Non-pigmented ciliary epithelial cell (primary cell): ENCODE measurements around the gene PMF1.
"Not testable (repeated sequence)": the region's sequence is repeated elsewhere in the genome, so short reads cannot be mapped to it uniquely, and the experiment has no call there.

ENCODE experiments used
- DNase-seq: peaks from one replicate; pipeline ENCODE4 v3.0.0-alpha.2; 2010; ENCODE audit warnings: low read depth

PMF1 gene, protein sequence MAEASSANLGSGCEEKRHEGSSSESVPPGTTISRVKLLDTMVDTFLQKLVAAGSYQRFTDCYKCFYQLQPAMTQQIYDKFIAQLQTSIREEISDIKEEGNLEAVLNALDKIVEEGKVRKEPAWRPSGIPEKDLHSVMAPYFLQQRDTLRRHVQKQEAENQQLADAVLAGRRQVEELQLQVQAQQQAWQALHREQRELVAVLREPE

DNA sequence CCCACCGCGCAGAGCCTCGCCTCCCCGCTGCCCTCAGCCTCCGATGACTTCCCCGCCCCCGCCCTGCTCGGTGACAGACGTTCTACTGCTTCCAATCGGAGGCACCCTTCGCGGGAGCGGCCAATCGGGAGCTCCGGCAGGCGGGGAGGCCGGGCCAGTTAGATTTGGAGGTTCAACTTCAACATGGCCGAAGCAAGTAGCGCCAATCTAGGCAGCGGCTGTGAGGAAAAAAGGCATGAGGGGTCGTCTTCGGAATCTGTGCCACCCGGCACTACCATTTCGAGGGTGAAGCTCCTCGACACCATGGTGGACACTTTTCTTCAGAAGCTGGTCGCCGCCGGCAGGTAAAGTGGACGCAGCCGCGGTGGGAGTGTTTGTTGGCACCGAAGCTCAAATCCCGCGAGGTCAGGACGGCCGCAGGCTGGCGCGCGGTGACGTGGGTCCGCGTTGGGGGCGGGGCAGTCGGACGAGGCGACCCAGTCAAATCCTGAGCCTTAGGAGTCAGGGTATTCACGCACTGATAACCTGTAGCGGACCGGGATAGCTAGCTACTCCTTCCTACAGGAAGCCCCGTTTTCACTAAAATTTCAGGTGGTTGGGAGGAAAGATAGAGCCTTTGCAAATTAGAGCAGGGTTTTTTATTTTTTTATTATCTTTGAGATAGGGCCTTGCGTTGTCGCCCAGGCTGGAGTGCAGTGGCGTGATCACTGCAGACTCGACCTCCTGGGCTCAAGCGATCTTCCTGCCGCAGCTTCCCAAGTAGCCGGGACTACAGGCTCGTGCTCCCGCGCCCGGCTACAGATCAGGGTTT lies at the start of gene PMF1:
TSS of gene PMF1 (plus strand) at position 175 of the 811 bp plus-strand sequence. CDS start at position 184, 9 bp downstream.
- DNase-seq = peak; percentile 79

DNA sequence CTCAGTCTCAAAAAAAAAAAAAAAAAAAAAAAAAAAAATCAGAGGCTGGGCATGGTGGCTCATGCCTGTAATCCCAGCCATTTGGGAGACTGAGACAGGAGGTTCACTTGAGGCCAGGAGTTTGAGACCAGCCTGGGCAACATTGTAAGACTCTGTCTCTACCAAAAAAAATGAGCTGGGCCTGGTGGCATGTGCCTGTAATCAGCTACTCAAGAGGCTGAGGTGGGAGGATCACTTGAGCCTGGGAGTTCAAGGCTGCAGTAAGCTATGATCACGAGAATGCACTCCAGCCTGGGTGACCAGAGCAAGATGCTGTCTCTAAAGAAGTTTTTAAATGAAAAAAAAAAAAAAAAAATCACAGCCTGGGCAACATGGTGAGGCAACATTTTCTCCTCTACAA lies 49.1 kb upstream of the PMF1 start:
- no peak for DNase-seq

DNA sequence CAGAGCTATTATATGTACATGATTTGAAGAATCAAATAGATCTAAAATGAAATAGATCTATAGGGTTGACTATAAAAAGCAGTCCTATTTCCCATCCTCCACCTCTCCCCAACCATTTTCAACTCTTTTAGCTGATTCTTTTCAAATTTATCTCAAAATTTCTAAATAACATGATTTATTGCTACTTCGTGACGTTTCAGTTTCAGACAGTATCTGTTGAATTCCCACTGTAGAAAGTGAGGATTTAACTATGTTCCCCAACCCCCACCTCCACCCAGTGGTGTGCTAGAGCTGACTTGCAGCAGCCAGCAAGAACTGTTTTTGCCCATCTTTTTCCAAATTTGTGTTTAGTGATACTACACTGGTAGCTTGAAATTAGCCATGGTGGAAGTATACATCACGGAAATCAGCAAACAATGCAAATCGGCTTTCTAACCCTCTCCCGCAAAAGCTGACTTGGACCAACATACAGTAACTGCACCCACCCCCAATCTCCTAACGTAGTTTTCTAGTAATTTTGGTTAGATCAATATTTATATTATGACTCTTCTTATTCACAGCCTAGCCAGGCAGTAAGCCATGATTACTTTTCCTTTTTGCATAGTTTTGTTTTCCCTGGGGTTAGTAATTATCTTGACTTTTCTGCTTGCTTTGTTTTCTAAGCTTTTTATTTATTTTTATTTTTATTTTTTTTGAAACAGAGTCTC lies 48.5 kb upstream of the PMF1 start:
- DNase-seq = no peak

DNA sequence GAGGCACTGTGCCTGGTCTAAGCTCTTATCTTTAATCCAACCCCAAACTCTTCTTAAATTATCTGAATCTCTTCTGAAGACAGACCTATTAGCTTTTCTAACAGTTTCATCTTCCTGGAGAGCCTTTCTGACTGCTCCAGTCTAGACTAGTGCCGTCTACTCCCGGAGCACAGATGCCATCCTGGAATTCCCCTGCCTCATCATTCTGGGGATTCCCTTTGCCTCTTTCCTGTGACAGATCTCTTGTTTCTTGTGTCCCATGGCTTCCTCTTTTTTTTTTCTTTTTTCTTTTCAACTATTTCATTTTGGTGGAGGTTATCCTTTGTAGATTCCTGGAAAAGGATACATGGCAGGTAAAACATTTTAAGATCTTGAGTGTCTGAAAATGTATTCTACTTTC lies 47.7 kb upstream of the PMF1 start:
- no peak for DNase-seq

DNA sequence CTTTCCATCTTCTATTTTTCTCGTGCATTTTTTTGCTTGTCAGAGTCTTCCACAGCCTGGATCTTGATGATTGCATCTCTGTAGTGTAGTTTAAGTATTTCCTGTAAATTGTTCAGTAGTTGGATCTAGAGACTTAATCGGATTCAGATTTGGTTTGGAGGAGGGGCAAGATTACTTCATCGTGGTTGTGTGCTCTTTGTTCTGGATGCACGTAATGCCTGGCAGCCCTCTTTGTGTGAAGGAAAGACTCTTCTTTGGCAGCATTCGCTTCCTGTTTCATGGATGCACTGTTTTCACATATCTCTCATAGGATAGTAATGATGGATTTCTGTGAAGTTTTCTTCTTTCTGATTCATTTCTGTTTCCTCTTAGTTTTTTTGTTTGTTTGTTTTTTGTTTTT lies 45.3 kb upstream of the PMF1 start:
- DNase-seq = no peak

DNA sequence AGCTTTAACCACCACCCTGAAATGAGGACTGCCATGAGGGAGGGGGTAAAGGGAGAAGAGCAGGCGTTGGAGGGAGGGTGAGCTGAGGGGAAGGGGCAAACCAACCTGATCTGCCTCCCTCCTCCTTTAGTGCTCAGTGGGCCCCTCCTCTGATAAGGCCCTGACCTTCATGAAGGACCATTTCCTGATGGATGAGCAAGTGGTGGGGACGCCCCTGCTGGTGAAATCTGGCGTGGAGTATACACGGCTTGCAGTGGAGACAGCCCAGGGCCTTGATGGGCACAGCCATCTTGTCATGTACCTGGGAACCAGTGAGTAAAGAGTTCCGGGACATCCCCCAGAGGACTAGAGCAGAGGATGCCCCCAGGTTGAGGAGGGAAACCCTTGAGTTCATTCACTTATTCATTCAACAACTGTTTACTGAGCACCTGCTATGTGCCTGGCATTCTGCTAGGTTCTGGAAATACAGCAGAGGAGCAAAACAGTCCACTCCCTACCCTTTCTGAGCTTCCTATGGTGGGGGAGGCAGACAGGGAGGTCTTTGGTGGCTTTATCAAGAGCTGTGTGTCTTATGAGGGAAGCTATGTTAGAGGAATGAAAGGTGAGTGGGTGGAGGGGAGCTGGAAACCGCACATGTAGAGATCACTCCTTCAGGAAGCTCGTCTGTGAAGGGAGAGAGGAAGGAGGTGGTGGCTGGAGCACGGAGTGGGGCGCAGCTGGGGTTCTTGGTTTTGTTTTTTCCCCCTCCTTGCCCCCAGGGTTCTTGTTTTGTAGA lies 39.9 kb upstream of the PMF1 start:
- no peak for DNase-seq

DNA sequence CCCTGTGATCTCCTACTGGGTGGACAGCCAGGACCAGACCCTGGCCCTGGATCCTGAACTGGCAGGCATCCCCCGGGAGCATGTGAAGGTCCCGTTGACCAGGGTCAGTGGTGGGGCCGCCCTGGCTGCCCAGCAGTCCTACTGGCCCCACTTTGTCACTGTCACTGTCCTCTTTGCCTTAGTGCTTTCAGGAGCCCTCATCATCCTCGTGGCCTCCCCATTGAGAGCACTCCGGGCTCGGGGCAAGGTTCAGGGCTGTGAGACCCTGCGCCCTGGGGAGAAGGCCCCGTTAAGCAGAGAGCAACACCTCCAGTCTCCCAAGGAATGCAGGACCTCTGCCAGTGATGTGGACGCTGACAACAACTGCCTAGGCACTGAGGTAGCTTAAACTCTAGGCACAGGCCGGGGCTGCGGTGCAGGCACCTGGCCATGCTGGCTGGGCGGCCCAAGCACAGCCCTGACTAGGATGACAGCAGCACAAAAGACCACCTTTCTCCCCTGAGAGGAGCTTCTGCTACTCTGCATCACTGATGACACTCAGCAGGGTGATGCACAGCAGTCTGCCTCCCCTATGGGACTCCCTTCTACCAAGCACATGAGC lies 36.1 kb upstream of the PMF1 start:
- DNase-seq = no peak

DNA sequence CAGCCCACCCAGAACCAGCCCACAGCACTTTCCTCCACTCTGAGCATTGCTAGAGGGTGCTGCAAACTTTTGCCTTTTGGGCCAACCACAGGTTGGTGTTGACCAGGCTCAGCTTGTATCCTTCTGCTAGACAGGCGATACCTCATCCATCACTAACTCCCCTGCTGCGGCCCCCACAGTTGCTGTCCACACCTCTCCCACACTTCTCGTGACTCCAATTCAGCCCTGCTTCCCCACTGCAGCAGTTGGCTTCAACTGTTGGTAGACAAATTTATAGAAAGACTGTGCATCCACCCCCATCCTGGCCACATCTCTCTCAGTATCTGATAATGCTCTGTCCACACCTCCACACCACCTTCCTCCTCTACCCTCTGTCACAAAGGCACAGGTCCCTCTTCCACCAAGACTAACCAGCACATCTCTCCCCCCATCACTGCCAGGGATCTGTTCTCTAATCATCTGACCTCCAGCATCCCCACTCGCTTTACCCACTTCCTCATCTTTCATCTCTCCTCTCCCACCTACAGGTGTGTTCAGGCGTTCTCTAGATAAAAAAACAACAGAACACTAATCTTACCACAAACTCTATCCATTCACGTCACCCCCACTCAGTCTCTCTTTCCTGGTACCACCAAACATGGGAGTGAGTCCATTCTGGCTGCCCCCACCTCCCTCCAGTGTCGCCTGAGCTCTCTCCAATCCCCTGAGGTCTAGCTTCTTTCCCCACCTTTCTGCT lies 34.7 kb upstream of the PMF1 start:
- no peak for DNase-seq

DNA sequence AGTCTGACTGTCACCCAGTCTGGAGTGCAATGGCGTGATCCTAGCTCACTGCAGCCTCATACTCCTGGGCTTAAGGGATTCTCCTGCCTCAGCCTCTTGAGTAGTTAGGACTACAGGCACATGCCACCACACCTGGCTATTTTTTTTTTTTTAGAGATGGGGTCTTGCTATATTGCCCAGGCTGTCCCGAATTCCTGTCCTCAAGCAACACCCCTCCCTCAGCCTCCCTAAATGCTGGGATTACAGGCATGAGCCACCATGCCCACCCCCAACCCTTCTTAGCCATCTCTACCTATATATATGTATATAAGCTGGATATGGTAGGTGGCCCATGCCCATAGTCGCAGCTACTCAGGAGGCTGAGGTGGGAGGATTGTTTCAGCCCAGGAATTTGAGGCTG lies 32.3 kb upstream of the PMF1 start:
- DNase-seq = no peak

DNA sequence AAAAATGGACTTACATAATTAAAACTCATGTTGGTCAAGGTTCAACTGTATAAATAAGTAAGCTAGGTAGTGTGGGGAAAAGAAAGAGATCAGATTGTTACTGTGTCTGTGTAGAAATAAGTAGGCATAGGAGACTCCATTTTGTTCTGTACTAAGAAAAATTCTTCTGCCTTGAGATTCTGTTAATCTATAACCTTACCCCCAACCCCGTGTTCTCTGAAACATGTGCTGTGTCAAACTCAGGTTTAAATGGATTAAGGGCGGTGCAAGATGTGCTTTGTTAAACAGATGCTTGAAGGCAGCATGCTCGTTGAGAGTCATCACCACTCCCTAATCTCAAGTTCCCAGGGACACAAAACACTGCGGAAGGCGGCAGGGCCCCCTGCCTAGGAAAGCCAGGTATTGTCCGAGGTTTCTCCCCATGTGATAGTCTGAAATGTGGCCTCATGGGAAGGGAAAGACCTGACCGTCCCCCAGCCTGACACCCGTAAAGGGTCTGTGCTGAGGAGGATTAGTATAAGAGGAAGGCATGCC lies 31.3 kb upstream of the PMF1 start:
- DNase-seq = not testable (repeated sequence)

DNA sequence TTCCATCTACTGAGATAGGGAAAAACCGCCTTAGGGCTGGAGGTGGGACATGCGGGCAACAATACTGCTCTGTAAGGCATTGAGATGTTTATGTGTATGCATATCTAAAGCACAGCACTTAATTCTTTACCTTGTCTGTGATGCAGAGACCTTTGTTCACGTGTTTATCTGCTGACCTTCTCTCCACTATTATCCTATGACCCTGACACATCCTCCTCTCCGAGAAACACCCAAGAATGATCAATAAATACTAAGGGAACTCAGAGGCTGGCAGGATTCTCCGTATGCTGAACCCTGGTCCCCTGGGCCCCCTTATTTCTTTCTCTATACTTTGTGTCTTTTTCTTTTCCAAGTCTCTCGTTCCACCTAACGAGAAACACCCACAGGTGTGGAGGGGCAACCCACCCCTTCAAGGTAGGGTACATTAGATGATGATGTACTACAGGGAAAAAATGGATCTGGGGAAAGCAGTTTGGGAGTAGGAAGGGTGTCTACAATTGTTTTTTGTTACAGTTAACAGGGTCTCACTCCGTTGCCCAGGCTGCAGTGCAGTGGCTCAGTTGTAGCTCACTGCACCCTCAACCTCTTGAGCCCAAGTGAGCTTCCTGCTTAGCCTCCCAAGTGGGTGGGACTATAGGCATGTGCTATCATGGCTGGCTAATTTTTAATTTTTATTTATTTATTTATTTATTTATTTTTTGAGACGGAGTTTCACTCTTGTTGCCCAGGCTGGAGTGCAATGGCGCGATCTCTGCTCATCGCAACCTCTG lies 30.6 kb upstream of the PMF1 start:
- DNase-seq = not testable (repeated sequence)

DNA sequence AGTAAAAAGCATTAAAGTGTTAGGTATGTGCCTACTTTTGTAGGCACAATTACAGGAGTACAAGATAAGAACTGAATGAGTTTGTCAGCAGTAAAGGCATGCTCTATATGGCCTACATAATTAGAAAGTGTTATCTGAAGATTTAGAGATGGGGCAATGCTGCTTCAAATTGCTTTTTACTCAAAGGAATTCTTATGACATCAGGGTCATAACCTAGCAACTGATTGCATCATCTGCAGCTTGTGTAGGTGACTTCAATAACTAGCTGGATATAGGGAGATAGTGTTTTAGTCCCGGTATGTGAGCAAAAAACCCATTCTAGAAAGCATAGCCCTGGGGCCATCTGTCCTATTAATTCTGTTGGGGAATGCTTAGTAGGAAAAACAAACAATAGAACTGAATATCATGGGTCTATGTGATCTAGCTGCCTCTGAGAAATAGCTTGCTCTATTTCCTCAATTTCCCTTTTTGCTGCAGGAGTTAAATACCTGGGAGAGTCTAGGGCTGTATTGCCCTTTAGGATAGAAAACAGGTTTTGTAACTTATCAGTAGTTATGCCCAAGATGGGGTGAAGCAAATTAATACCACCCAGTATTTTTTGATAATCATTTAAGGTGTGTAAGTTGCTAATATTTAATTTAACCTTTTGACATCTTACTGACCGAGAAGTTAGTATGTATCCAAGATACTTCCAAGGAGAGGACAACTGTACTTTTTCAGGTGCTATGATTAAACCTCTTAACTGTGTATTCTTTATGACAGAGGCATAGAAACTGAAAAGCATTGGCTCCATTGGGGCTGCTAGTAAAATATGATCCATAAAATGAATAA lies 26.2 kb upstream of the PMF1 start:
- DNase-seq = not testable (repeated sequence)

DNA sequence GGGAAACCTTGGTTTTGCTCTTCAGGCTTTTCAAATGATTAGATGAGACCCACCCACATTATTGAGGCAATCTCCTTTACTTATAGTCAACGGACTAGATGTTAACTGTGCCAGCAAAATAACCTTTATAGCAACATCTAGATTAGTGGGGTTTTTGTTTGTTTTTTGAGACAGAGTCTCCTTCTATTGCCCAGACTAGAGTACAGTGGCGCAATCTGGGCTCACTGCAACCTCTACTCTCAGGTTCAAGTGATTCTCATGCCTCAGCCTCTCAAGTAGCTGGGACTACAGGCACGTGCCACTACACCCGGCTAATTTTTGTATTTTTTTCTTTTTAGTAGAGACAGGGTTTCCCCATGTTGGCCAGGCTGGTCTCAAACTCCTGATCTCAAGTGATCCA lies 22.5 kb upstream of the PMF1 start:
- DNase-seq = not testable (repeated sequence)

DNA sequence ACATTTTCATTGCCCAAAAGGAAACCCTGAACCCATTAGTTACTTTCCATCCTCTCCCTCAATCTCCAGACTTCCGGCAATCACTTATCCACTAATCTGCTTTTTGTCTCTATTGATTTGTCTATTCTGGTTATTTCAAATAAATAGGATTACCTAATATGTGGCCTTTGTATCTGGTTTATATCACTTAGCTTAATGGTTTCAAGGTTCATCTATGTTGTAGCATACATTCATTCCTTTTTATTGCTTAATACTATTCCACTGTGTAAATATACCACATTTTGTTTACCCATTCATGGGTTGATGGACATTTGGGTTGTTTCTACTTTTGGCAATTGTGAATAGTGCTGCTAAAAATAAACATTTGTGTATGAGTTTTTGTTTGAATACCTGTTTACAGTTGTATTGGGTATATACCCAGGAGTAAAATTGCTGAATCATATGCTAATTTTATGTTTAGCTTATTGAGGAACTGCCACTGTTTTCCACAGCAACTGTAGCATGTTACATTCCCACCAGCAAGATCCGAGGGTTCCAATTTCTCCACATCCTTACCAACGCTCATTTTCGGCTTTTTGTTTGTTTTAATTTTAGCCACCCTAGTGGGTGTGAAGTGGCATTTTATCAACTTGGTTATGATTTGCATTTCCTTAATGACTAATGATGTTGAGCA lies 21.4 kb upstream of the PMF1 start:
- DNase-seq = no peak

DNA sequence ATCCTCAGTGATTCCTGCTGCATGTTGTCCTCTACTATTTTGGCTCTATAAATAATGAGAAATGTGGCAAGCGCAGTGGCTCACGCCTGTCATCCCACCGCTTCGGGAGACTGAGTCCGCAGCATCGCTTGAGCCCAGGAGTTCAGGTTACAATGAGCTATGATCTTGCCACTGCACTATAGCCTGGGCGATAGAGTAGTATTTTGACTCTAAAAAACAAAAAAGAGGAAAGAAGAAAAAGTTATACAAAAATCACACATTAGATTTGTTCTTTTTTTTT lies 19.7 kb upstream of the PMF1 start:
- DNase-seq = no peak

DNA sequence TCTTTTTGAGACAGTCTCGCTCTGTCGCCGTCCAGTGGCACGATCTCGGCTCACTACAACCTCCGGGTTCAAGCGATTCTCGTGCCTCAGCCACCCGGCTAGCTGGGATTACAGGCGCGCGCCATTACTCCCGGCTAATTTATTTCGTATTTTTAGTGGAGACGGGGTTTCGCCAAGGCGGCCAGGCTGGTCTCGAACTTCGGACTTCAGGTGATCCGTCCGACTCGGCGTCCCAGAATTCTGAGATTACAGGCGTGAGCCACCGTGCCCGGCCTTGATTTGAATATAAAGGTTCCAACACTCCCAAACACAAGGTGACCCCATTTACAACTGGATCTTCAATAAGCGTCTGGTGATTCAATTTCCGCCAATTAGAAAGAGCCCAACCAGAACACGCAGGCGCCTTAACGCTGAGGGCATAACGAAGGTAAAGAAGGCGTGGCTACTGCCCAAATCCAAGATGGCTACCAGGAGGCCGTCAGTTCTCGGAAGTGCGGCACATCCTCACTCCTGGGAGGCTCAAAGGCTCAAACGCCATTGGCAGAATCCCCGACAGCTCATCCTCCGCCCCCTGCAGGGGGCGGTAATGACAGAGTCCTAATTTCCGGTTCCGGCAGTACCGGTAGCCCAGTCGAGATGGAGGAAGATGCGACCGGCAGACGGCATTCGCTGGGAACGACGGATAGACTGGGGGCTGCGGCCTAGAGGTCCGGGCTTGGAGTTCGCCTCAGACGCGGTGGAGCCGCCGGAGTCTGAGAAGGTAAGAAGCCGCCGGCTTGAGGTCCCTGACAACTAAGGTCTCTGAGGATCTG lies 19.1 kb upstream of the PMF1 start, which contains the start of gene SLC25A44:
TSS of gene SLC25A44 (plus strand) at position 617 of the 812 bp plus-strand sequence. CDS start 5,744 bp downstream, outside the sequence.
- peak; percentile 98 for DNase-seq

DNA sequence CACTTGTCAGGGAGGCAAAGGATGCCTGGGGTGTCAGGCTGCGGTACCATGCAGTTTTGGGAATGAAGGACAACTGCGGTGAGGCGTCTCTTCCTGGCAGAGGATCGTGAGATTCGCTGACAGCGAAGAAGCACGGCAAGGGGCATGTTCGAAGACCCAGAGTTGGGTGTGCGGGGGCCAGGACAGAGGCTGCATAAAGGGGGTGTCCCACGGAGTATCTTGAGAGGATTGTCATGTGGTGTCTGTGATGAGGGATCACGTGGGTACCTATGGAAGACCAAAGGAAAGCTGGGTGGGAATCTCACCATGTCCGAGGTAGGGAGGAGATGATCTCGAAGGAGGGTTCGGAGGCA lies 18.5 kb upstream of the PMF1 start:
- no peak for DNase-seq

DNA sequence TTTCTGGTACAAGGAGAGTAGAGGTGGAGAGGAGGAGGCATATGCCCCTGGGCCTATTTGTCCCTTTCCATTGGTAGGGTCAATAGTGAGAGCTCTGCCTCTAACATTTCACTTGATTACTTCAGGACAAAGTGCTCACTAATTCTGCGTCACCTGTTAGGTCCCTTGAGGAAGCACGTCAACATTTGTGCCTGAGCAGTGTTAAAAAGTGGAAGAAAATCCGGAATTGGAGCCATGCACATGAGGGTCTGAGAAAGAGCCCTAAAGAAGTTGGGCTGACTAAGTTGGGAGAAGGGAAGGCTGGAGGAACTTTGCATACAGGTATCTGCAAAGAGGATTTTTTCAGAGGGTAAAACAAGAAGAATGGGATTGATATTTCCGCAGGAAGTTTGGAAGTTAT lies 17.0 kb upstream of the PMF1 start:
- DNase-seq = no peak
